Jurkat, Clone E6-1 (cell line): ENCODE measurements around the gene IRGC.

Experiments used
- DNase-seq: peaks from one replicate; pipeline ENCODE4 v3.0.0-alpha.2; 2011; ENCODE audit warnings: low read depth, low spot score
- H3K4me3 ChIP-seq: 2 replicates; pipeline ENCODE4 v1.5.1; 2011; ENCODE audit warnings: mild to moderate bottlenecking, low read length, control low read depth, moderate library complexity

IRGC gene

DNA sequence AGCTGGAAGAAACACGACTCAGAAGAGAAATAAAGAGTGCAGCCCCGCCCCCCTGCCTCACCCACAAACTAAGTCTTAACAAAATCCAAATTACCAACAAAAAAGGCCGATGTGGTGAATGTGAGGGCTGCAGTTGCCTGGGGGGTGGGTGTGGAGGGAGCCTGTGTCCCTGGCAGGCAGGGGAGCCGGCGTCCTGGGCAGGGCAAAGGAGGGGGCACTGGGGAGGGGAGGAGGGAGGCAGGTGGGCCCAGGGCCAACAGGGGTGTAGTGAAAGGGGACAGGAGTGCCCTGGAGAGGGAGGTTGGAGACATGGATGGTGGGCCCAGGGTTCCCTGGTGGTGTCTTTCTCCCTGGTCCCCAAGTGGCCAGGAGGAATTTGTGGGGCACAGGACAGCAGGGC is 4.0 kb downstream of the IRGC start:
- no peak for DNase-seq
- no peak overlapping the region for H3K4me3 ChIP-seq

DNA sequence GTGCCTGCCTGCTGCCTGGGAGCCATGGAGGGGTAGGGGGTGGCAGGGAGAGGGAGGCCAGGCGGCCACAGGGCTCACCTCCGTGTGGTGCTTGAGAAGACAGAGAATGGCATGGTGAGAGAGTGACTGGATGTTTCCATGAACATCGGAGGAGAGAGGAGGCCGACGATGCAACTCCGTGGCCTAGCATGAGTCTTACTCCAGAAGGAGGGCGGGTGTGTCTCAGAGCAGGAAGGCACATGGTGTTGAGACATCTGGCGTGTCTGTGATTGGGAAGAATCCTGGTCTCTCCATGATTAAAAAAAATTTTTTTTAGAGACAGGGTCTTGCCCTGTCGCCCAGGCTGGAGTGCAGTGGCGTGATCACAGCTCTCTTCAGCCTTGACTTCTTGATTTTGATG is 5.1 kb downstream of the IRGC start:
- H3K4me3 ChIP-seq = no peak overlapping the region
- no peak for DNase-seq

DNA sequence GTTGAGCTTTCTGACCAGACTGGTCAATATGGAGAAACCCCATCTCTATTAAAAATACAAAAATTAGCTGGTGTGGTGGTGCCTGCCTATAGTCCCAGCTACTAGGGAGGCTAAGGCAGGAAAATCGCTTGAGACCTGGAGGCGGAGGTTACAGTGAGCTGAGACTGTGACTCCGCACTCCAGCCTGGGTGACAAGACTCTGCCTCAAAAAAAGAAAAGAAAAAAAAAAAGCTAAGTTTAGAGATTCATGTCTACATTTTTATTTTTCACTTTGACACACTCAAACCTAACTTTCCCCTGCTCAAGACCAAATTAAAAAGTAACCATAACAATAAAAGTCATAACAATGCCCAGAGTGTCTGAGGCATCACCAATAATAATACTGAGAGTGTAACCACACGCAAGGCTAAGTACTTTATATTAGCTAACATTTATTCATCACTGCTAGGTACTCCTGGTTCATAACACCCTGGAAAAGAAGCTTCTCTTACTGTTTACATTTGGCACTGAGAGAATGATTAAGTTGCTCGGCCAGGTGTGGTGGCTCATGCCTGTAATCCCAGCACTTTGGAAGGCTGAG is 5.7 kb downstream of the IRGC start:
- no peak overlapping the region for H3K4me3 ChIP-seq
- no peak for DNase-seq

DNA sequence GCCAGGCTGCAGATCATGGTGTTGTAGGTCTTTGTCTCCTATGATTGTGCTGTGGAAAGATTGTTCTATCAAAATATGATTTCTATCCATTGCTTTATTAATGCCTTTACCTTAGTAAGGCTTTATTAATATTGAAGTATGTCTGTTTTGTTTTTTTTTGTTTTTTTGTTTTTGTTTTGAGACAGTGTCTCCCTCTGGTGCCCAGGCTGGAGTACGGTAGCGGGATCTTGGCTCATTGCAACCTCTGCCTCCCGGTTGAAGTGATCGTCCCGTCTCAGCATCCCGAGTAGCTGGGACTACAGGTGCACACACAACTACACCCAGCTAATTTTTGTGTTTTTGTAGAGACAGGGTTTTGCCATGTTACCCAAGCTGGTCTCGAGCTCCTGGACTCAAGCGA is 7.7 kb downstream of the IRGC start:
- no peak for DNase-seq
- H3K4me3 ChIP-seq = no peak overlapping the region

DNA sequence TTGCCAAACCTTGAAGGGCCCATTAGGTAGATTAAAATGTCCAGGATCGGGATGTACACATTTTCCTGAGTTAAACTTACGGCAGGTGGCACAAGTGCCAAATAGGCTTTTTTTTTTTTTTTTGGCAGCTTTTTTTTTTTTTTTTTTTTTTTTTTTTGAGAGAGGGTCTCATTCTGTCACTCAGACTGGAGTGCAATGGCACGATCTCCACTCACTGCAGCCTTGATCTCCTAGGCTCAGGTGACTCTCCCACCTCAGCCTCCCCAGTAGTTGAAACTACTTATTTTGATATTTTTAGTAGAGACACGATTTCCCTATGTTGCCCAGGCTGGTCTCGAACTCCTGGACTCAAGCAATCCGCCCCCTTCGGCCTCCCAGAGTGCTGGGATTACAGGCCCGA is 9.0 kb downstream of the IRGC start:
- no peak for DNase-seq

DNA sequence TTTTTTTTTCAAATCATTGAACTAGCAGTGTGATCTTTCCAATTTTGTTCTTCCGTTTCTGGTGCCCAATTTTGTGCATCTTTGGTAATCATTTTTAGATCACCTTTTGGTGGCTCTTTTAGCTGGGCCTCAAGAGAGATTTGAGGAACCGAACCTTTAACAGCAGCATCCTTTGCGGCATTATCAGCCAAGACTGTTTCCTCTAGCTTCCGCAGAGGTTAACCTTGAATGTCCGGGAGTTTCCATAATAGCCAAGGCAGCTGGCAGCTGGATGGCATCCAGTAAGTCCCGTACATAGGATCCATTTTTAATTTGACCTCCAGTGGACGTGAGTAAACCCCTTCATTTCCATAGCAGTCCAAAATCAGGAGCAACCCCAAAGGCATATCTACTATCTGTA is 9.6 kb downstream of the IRGC start:
- H3K4me3 ChIP-seq = no peak overlapping the region
- no peak for DNase-seq

More for the DNA sequence above, 9.0 kb downstream of the IRGC start:
- no peak overlapping the region for H3K4me3 ChIP-seq

DNA sequence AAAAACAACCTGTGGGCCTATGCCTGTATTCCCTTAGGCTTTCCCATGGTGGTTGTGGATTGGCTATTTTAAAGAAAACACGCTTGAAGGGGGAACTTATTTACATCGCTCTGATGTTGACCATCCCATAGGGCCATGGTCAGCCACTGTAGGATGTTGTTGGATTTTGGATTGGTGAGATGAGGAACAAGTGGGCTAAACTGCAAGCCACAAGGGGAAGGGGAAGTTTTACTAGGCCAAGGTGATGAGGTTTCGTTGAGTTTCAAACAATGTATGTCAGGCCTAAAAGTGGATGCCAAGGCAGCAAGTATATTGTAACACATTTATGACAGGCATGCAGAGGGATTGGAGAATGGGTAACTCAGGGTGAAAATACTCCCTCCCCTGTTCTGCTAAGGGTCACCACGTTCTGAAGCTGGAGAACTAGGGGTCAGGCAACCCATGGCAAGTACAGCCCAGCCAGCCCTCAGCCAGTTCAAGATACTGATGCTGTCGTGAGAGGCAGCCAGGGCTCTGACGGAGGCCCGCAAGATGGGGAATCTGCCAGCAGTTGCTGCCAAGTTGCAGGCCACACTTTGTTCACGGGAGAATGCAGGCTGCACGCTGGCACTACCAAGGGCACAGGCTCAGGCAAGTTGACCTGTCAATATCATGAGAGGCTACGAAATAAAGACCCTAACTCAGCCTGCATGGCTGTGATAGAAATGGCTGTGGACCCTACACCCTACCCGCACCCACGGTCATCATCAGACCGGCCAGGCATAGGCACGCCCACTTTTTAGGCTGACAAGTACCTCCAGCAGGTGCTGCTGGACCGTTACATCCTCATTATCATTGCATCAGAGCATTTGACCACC is 11.1 kb downstream of the IRGC start:
- no peak for DNase-seq
- H3K4me3 ChIP-seq = no peak overlapping the region

DNA sequence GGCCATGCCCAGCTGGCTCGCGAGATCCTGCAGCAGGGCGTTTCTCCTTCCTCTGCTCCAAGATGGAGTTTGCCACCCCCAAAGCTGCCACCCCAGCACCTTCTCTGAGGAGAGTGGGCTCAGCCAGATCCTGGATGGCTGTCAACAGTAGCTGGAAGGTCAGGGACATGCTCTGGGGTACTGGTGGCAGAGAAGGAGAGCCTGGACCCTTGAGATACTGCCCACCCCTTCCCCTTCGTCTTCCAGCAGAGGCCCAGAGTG is 11.6 kb downstream of the IRGC start:
- no peak for DNase-seq
- H3K4me3 ChIP-seq = no peak overlapping the region

DNA sequence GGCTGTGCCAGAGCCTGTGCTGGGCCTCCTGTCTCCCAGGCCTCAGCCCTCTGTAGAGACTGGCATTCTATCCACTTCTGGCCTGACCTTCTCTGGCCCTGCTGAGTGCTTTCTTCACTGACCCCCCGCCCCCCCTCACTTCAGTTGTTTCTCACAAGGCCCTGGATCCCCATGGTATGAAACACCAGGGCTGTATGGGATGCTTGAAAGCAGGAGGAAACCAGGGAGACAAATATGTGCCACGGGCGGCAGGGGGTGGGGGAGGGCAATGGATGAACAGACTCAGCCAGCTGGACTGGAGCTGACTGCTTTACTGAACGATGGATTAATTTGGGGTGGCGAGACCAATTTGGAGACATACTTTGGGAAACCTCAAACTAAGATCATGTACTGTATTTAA is 14.0 kb downstream of the IRGC start:
- no peak overlapping the region for H3K4me3 ChIP-seq
- no peak for DNase-seq

DNA sequence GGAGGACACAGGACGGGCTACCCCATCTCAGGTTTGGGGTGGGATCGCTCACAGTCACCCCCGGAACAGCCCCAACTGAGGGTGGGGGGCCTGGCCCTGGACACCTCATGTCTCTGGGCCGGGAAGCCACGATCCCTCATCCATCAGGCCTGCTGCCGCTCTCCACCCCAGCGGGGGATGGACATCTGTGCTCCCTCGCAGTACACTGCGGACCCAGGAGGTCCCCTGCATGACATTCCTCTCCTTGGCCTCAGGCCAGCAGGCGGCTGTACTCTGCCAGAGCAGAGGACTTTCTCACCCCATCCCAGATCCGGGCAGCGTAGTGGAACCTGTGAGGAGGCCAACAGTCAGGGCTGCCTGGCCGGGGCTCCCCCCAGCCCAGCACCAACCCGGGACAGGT is 15.5 kb downstream of the IRGC start:
- no peak overlapping the region for H3K4me3 ChIP-seq
- no peak for DNase-seq

DNA sequence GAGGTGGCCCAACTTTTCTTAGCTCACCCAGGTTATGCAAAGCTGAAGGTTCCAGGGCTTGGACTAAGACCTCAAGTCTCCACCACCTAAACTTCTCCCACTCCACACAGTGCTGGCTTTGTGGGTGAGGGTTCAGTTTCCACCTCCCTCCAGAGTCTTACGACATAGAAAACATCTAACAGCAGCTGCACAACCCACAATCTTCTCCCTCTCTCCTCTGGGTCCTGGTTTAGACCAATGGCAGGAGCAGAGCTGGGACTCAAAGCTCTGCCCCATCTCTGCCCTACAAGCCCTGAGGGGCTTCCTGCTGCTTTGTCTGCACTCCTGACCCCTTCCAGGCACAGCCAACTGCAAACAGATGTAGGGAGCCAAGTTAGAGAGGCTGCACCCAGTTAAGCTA is 16.0 kb downstream of the IRGC start:
- DNase-seq = peak; percentile 9
- no peak overlapping the region for H3K4me3 ChIP-seq

DNA sequence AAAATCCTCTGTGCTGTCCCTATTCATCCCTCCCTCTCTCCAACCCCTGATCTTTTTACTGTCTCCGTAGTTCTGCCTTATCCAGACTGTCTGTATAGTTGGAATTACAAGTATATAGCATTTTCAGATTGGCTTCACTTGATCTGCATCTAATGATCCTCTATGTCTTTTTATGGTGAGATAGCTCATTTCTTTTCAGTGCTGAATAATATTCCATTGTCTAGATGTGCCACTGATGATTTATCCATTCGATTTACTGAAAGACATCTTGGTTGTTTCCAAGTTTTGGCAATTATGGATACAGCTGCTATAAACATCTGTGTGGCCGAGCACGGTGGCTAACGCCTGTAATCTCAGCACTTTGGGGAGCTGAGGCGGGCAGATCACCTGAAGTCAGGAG is 19.1 kb downstream of the IRGC start:
- DNase-seq = no peak
- H3K4me3 ChIP-seq = no peak overlapping the region

DNA sequence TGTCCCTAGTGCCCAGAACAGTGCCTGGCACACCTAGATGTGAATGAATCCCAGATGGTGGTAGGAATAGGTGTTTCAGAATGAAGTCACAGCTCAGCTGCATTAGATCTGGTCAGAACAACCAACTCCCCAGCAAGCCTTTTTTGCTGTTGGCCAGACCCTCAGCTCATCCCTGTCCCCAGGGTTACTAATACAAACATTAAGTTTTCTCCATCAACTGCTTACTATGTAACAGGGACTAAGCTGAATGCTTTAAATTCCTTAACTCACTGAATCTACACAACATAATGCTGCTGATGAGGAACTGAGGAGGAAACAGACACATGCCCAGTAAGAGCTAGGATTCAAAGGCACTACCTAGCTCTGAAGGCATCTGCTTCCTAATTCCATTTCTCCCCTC is 20.1 kb downstream of the IRGC start:
- H3K4me3 ChIP-seq = no peak overlapping the region
- no peak for DNase-seq

DNA sequence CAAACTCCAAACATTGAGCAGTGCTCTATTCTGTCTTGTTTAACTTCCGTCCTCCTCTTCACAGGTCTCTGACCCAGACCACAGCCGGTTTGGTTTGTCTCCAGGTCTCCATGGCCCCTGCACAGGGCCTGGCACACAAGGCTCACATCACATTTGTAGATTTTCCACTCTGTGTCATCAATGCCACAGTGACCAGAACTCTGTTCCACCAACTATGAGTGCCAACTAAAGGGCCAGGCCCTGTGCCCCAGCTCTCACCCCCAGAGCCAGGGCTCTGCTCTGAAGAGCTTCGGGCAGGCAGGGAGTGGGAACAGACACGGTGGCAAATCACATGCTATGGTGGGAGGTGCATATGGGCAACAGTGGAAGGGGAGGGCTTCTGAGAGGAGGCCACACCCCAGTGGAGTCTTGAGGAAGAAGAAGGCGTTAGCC is 22.9 kb downstream of the IRGC start:
- no peak for DNase-seq

DNA sequence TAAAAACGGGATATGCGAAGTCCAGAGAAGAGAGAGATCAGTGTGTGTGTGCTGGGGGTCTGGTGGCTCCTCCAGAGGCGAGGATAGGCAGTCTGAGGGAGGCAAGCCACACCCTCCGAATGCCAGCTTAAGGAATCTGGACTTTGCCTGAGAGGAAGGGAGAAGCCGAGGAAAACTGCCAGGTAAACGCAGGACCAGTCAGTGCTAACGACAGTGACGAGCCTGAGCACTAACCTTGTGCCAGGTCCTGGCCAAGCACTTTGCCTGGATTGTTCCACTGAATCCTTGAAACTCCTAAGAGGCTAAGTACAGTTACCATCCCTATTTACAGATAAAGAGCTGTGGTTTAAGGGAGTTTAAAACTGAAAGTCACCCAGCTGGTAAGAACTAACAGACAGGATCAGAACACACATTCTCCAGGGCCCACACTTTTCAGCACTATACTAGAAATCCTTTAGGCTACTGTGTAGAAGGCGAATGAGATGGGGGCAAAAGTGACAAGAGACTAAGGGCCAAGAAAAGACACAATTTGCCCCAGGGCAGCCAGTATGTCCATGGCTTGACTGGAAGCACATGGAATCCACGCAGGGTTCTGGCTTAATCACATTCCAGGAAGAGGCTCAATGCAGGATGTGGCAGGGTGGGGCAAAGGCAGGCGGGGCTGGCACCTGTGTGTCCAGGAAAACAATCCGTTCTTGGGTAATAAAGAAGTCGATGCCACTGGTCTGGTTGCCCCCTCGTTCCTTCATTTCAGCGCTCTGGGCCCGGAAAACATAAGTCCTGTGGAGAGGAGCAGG is 23.8 kb downstream of the IRGC start:
- H3K4me3 ChIP-seq = no peak overlapping the region
- DNase-seq = no peak

More for the DNA sequence above, 22.9 kb downstream of the IRGC start:
- H3K4me3 ChIP-seq = no peak overlapping the region

DNA sequence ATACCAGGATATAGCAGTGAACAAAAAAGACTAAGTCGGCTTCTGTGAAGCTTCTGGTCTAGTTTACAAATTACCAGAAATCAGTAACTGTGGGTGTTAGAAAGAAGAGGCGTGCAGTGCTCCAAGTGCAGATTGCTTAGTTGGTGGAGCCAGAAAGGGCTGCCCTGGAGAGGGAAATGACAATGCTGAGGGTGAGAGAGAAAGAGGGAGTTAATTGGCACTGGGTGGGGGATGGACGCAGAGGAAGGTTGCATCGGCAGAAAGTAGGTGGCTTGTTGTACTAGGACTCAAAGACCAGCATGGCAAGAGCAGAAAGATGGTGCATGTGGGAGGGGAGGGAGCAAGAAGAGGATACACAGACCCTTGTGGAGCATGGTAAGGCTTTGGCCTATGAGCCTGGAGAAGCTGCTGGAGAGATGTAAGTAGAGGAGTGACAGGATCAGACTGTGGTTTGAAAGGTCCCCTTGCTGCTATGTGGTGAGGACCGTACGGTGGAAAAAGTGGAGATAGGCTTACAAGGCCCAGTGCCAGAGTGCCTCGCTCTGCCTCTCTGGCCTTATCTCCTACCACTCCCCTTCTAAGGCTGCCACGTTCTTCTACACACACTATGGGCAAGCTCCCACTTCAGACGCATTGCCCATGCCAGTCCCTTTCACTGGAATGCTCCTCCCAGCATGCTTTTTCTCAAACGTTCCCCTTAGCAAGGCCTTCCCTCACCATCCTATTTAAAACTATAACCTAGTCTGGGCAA is 25.4 kb downstream of the IRGC start:
- no peak for DNase-seq
- no peak overlapping the region for H3K4me3 ChIP-seq

DNA sequence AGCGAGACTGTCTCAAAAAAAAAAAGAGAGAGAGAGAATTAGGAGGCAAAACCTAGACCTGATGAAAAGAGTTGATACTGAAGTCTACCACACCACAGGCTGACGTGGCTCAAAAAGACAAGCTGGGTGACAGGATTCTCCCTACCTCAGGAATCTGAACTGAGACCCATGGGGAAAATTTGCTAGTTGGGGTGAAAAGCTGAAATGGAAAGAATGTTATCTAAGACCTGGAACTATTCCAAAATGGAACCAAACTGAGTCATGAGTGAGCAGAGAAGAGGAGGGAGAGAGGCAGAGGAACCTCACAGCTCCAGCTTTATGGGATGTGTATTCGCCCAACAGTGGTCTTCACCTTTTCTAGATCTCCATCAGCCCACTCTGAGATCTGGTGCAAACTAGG is 27.2 kb downstream of the IRGC start:
- no peak for DNase-seq
- no peak overlapping the region for H3K4me3 ChIP-seq

DNA sequence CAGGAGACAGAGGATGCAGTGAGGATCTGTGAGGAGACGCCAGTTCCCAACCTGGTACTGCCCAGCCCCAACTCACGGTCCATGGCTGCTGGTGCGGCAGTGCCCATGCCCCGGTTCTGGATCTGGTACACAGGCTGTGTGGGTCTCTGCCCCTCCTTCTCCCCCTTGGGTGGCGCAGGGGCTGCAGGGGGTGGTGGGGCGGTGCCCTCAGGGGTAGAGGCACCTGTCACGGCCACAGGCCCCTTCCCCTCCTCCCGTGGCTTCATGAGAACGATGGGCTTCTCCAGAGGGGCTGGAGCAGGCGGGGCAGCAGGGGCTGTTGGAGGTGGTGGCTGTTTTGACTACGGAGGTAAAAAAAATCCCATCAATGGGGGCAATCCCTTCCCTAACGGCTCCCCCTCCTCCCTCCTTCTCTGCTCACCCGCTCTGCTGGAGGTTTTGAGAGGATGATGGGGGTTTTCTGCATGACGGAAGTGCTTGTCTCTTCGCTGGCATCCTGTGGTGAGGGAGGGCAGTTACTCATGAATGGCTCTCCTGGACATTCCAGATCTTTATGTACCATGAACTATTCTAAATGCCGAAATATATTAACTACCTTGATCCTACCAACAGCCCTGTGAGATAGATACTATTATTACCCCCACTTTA is 31.8 kb downstream of the IRGC start:
- H3K4me3 ChIP-seq = no peak overlapping the region
- no peak for DNase-seq

DNA sequence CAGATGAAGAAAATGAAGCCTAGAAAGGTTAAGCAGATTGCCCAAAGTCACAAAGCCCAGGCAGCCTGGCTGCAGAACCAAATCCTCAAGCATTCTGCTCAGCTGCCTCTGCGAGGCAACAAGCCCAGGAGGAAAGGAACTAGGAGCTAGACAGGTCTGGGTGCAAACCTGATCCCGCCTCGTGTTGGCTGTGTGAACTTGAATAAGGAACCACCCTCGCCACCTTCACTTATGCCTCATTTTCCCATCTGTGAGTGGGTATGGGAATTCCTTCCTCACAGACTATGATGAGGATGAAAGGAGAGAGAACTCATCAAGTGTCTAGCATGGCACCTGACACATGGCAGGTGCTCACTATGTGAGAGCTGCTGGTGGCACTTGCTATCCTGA is 32.3 kb downstream of the IRGC start:
- DNase-seq = no peak
- no peak overlapping the region for H3K4me3 ChIP-seq
